Kidney (tissue), 14 donors: ENCODE measurements around the gene EPHA4. TPM values are rescaled to one million over a fixed set of nuclear protein-coding genes. Genes with fewer than 3 reads are reported as not detected.

ENCODE experiments used
- DNase-seq, 5 donors: peaks; one replicate each; pipeline ENCODE4 v3.0.0-alpha.2; 2013 to 2020
- FAIRE-seq: peaks from 2 replicates; lab custom pipeline; 2012; peaks lifted over from hg19 to GRCh38; lab: Jason Lieb, UNC
- H3K27ac ChIP-seq, 2 donors: one replicate each; pipeline ENCODE4 v1.7.0; 2013; ENCODE audit warnings: low read depth in 2 of 2, low read length in 2 of 2, inconsistent platforms in 1 of 2
- H3K27me3 ChIP-seq: one replicate; pipeline ENCODE4 v1.7.1; 2013; ENCODE audit warnings: low read length, inconsistent platforms; ENCODE audit not compliant: control insufficient read depth, insufficient read depth
- H3K36me3 ChIP-seq, 3 donors: one replicate each; pipeline versions ENCODE4 v1.7.0 to v1.7.1; 2013; ENCODE audit warnings: low read length in 3 of 3, control low read depth in 1 of 3, inconsistent platforms in 1 of 3; ENCODE audit not compliant: insufficient read depth in 3 of 3, control insufficient read depth in 2 of 3
- H3K4me1 ChIP-seq, 3 donors: one replicate each; pipeline versions ENCODE4 v1.7.0 to v1.7.1; 2013; ENCODE audit warnings: low read length in 3 of 3, inconsistent platforms in 1 of 3, low read depth in 1 of 3; ENCODE audit not compliant: control insufficient read depth in 2 of 3, insufficient read depth in 2 of 3
- H3K4me3 ChIP-seq, 3 donors: one replicate each; pipeline versions ENCODE4 v1.7.0 to v1.8.1; 2013; ENCODE audit warnings: low read length in 3 of 3, control low read depth in 1 of 3, inconsistent platforms in 1 of 3
- H3K9ac ChIP-seq, 3 donors: one replicate each; pipeline versions ENCODE4 v1.7.0 to v1.7.1; 2013; ENCODE audit warnings: low read length in 3 of 3, control low read depth in 1 of 3, inconsistent platforms in 1 of 3
- H3K9me3 ChIP-seq, 3 donors: one replicate each; pipeline versions ENCODE4 v1.7.0 to v1.7.1; 2013; ENCODE audit warnings: low read length in 3 of 3, control low read depth in 1 of 3, inconsistent platforms in 1 of 3; ENCODE audit not compliant: control insufficient read depth in 2 of 3, insufficient read depth in 1 of 3
- CTCF ChIP-seq: IDR thresholded peaks from 3 replicates; pipeline ENCODE4 v1.5.1; 2012; ENCODE audit warnings: mild to moderate bottlenecking, moderate library complexity, borderline replicate concordance; ENCODE audit not compliant: insufficient read depth; ENCODE audit errors: extremely low read depth
- intact Hi-C: fragments of 100-400 bp; cut with DNase I; formaldehyde crosslinking; loops from one replicate; pipeline ENCODE4 v1.11.1; 2022
- polyA plus RNA-seq: library from polyadenylated mRNA; stranded (reverse); fragments of 350-450 nt; fragmentation: Illumina TruSeq; extraction: RNeasy Lipid Tissue Mini Kit (QIAGEN cat#74804); gene quantifications from one replicate; pipeline ENCODE4 v1.2.3, GENCODE V29; 2014; ENCODE audit warnings: low read depth, low replicate concordance; ENCODE audit not compliant: insufficient read depth
- total RNA-seq: library from RNA; stranded (reverse); fragmentation: NEBNext Ultra II Directional; extraction: Animal tissue kit (Norgen Biotek cat#: 25700); gene quantifications from one replicate; pipeline ENCODE4 v1.2.1, GENCODE V29; 2021
- donor health status: control.
- donor health status: control.
- donor health status: control.
- donor health status: control.
- donor health status: control.
- donor health status: DM: yes; HTN: yes; CAD: no.
- donor health status: Normal renal cell carcinoma (clear cell type).

The EPHA4 gene
- total and polyA plus RNA-seq, 2 donors from 2014 or later: 4.8 to 38.0 TPM

GRCh38 chr2:221449406-221449805 lies 122.7 kb downstream of the EPHA4 start:
- intact Hi-C loops: no loop called here
- no peaks in the 10 kb centered on the region for H3K9me3 ChIP-seq
- no peak for FAIRE-seq
- no peak for TF ChIP-seq CTCF
- H3K4me3 ChIP-seq: no peak overlapping the region
- no peaks in the 10 kb centered on the region for H3K36me3 ChIP-seq
- no peak for DNase-seq
- no peak overlapping the region for H3K27ac ChIP-seq
- H3K4me1 ChIP-seq: no peaks in the 10 kb centered on the region
- H3K9ac ChIP-seq: no peak overlapping the region
- no peaks in the 10 kb centered on the region for H3K27me3 ChIP-seq

- Histone ChIP-seq H3K9me3 (no peaks in the 10 kb centered on the region), H3K27ac (no peak overlapping the region), H3K4me3 (no peak overlapping the region), H3K27me3 (no peaks in the 10 kb centered on the region), H3K4me1 (no peaks in the 10 kb centered on the region), H3K36me3 (no peaks in the 10 kb centered on the region), H3K9ac (no peak overlapping the region)
- FAIRE-seq (no peak), DNase-seq (no peak)
- intact Hi-C loops: no loop called here
- TF ChIP-seq CTCF: no peak
Measured at GRCh38 chr2:221448844-221449390, 123.2 kb downstream of the EPHA4 start.

- Histone ChIP-seq H3K27ac (no peak overlapping the region), H3K36me3 (no peaks in the 10 kb centered on the region), H3K9me3 (no peaks in the 10 kb centered on the region), H3K4me1 (no peaks in the 10 kb centered on the region), H3K27me3 (no peaks in the 10 kb centered on the region), H3K4me3 (no peak overlapping the region), H3K9ac (no peak overlapping the region)
- intact Hi-C loops: no loop called here
- FAIRE-seq (no peak), DNase-seq (no peak)
- no peak for TF ChIP-seq CTCF
Measured at GRCh38 chr2:221448057-221448843, 123.9 kb downstream of the EPHA4 start.
